Upper lobe of left lung (tissue), 6 donors: ENCODE results near the gene VAV3. TPM values are rescaled to one million over a fixed set of nuclear protein-coding genes. Genes with fewer than 3 reads are reported as not detected.

Experiments
- ATAC-seq, 2 donors: fragments of 200-7000 bp; cut with Tn5 transposase; one replicate each; pipeline ENCODE4 v1.9.1; 2022; ENCODE audit warnings: mild to moderate bottlenecking in 2 of 2, moderate library complexity in 2 of 2; ENCODE audit not compliant: low FRiP score in 2 of 2
- DNase-seq, 2 donors: peaks; one replicate each; pipeline ENCODE4 v3.0.0-alpha.2; 2019 to 2020
- H3K27ac ChIP-seq, 4 donors: fragments of 200-600 bp; sonication (generic); one replicate each; pipeline ENCODE4 v1.5.1; 2016 to 2019
- H3K27me3 ChIP-seq, 4 donors: fragments of 200-600 bp; sonication (generic); one replicate each; pipeline ENCODE4 v1.5.1; 2017 to 2019
- H3K36me3 ChIP-seq, 4 donors: fragments of 200-600 bp; sonication (generic); one replicate each; pipeline ENCODE4 v1.5.1; 2016 to 2019
- H3K4me1 ChIP-seq, 4 donors: fragments of 200-600 bp; sonication (generic); one replicate each; pipeline ENCODE4 v1.5.1; 2018 to 2019
- H3K4me3 ChIP-seq, 4 donors: fragments of 200-600 bp; sonication (generic); one replicate each; pipeline ENCODE4 v1.5.1; 2017 to 2019; ENCODE audit warnings: mild to moderate bottlenecking in 2 of 4, moderate library complexity in 1 of 4
- H3K9me3 ChIP-seq, 4 donors: fragments of 200-600 bp; sonication (generic); one replicate each; pipeline ENCODE4 v1.5.1; 2018 to 2019
- EP300 ChIP-seq, 4 donors: sonication (generic); formaldehyde crosslinking; IDR thresholded peaks; one replicate each; pipeline ENCODE4 v1.5.1; 2017; ENCODE audit warnings: antibody characterized with exemption in 4 of 4, control low read depth in 2 of 4
- POLR2A ChIP-seq, 4 donors: fragments of 450-650 bp; IDR thresholded peaks; one replicate each; pipeline ENCODE4 v1.5.1; 2016 to 2017; ENCODE audit warnings: antibody characterized with exemption in 4 of 4, mild to moderate bottlenecking in 2 of 4
- POLR2AphosphoS5 ChIP-seq, 2 donors: sonication (generic); formaldehyde crosslinking; IDR thresholded peaks; one replicate each; pipeline ENCODE4 v1.5.1; 2017; ENCODE audit warnings: antibody characterized with exemption in 2 of 2
- WGBS, 2 donors: methylation state at CpG; one replicate each; pipeline ENCODE4 v1.1.5; 2017 to 2018; 5-methylcytosine and 5-hydroxymethylcytosine counted together
- total RNA-seq, 6 donors: library from RNA; depleted of rRNA in 4 of 6; stranded (reverse); fragments of >200 nt in 4 of 6; gene quantifications; one replicate each; pipeline versions ENCODE4 v1.1.0 to v1.2.1, GENCODE V29; 2016 to 2021
- TF ChIP-seq, protein P1 (sequence below), 6 experiments: fragments of 450-650 bp in 4 of 6; fragments of 200-600 bp in 2 of 6; sonication (generic) in 2 of 6; IDR thresholded peaks; one replicate each; pipeline ENCODE4 v1.5.1; 2016 to 2019; ENCODE audit warnings: antibody characterized with exemption in 6 of 6
- donor health status: DM: no; HTN: no; CAD: no; lungs with moderate emphysema.
- donor health status: DM: no; HTN: yes; CAD: no; lungs with severe emphysema.

Gene VAV3
- total RNA-seq, 6 donors from 2014 or later: 5.9 to 13.6 (median 7.8) TPM

DNA sequence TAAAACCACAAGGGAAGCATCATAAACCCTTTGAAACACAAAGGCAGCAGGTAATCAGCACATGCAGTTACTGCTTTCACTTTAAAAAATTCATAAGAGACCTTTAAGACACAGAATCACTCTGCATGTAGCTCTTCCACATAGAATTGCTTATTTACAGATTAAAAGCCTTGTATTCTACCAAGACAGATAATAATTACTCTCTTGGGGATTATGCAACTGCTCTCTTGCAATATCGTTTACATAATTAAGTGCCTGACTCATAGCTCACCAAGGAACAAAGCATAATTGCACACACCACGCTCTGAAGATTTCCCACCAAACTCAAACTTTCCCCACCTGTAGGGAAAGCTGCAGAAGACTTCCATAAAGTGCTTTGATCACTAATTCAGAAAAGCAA, 87.9 kb downstream of the VAV3 start:
- TF ChIP-seq POLR2A (IDR thresholded peaks at IDR 0.05): no peak
- TF ChIP-seq, protein P1, sequence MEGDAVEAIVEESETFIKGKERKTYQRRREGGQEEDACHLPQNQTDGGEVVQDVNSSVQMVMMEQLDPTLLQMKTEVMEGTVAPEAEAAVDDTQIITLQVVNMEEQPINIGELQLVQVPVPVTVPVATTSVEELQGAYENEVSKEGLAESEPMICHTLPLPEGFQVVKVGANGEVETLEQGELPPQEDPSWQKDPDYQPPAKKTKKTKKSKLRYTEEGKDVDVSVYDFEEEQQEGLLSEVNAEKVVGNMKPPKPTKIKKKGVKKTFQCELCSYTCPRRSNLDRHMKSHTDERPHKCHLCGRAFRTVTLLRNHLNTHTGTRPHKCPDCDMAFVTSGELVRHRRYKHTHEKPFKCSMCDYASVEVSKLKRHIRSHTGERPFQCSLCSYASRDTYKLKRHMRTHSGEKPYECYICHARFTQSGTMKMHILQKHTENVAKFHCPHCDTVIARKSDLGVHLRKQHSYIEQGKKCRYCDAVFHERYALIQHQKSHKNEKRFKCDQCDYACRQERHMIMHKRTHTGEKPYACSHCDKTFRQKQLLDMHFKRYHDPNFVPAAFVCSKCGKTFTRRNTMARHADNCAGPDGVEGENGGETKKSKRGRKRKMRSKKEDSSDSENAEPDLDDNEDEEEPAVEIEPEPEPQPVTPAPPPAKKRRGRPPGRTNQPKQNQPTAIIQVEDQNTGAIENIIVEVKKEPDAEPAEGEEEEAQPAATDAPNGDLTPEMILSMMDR (IDR thresholded peaks at IDR 0.05): no peak
- no peak for TF ChIP-seq POLR2AphosphoS5 (IDR thresholded peaks at IDR 0.05)
- TF ChIP-seq EP300 (IDR thresholded peaks at IDR 0.05): no peak
- Histone ChIP-seq H3K9me3 (no peaks in the 10 kb centered on the region), H3K27ac (peak overlapping the region in 2 of 4 donors; percentile 44 to 49), H3K36me3 (no peaks in the 10 kb centered on the region), H3K27me3 (no peaks in the 10 kb centered on the region), H3K4me1 (peaks cover 0 to 22% (median 9%) of the 10 kb centered on the region in 4 donors), H3K4me3 (no peak overlapping the region)
- no peak for DNase-seq
- peak; percentile 62 to 78 for ATAC-seq
- 21 to 26% methylated on average over 2 of the region's 2 CpGs for WGBS, 2 donors

DNA sequence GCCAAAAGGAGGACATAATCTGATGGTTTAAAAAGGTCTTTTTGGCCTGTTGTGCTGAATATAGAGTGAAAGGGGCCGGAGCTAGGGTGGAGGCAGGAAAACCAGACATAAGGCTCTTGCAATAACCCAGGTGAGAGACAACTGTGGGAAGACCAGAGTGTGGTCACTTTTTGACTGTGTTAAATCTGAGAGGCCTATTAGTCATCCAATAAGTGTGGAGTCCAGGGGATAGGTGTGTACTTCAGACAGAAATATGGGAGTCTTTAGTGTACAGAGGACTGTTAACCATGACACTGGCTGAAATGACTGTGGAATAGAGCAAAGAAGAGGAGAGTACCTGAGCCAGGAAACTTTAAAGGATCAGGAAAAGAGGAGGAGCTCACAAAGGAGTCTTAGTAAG, 89.3 kb downstream of the VAV3 start:
- ATAC-seq: no peak
- DNase-seq: no peak
- no peaks in the 10 kb centered on the region for H3K36me3 ChIP-seq
- H3K4me3 ChIP-seq: no peak overlapping the region
- H3K9me3 ChIP-seq: no peaks in the 10 kb centered on the region
- no peak for TF ChIP-seq POLR2A (IDR thresholded peaks at IDR 0.05)
- TF ChIP-seq EP300 (IDR thresholded peaks at IDR 0.05): no peak
- no peaks in the 10 kb centered on the region for H3K27me3 ChIP-seq
- no peak overlapping the region for H3K27ac ChIP-seq
- 73 to 92% methylated on average over 1 of the region's 1 CpG for WGBS, 2 donors
- peaks cover 0 to 22% (median 9%) of the 10 kb centered on the region in 4 donors for H3K4me1 ChIP-seq

DNA sequence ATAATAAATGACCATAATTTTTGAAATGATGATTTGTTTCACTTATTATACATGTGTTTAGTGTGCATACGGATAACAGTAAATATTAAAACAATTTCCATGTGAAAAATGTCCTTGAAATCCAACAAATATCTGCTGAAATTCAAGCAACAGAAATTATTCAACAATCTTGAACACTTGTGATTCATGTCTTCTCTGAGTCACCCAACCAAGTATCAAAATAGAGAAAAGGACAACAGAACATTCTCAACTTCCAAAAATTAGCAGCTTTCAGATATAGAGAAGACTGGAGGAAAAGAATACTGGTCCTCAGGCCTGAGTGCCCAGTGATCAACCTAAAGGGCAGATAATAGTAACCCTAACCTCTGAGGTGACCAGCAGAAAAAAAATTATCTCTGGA, 90.8 kb downstream of the VAV3 start:
- no peaks in the 10 kb centered on the region for H3K27me3 ChIP-seq
- H3K36me3 ChIP-seq: no peaks in the 10 kb centered on the region
- no peak overlapping the region for H3K4me3 ChIP-seq
- no peak for DNase-seq
- WGBS, 2 donors: 85 to 94% methylated on average over 1 of the region's 1 CpG
- no peak overlapping the region for H3K27ac ChIP-seq
- TF ChIP-seq POLR2A (IDR thresholded peaks at IDR 0.05) (no peak), POLR2AphosphoS5 (IDR thresholded peaks at IDR 0.05) (no peak), EP300 (IDR thresholded peaks at IDR 0.05) (no peak)
- TF ChIP-seq, protein P1 (IDR thresholded peaks at IDR 0.05): no peak
- H3K4me1 ChIP-seq: peaks cover 0 to 22% (median 9%) of the 10 kb centered on the region in 4 donors
- no peaks in the 10 kb centered on the region for H3K9me3 ChIP-seq
- ATAC-seq: no peak

DNA sequence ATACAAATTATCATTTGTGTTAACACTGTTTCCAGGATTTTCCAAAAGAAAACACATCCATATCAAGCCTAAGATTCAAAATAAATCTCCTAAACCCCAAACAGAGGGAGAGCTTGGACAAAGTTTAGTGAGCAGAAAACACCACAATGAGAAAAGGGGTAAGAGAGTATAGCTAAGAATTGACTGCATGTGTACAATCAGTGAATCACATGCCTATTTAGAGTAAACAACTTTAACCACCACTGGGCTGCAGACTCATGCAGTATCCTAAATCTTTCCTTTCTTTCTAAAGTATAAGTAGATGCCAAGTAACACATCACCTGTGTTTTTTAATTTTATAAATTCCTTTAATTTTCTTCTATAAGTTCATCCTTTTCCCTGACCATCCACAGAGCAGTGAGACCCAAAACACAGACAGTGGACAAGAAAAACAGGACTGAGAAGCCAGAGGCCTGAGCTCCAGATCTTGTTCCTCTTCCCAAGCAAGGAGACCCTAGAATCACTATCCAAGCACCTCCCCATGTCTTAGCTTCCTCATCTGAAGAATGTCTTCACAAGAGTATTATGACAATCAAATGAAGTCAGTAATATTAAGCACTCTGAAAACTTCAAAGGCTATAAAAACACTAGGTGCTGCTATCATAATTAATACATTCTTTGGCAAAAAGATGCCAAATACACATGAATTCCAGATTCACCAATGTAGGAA, 93.1 kb downstream of the VAV3 start:
- H3K4me3 ChIP-seq: no peak overlapping the region
- H3K9me3 ChIP-seq: no peaks in the 10 kb centered on the region
- no peak overlapping the region for H3K27ac ChIP-seq
- H3K36me3 ChIP-seq: no peaks in the 10 kb centered on the region
- H3K27me3 ChIP-seq: no peaks in the 10 kb centered on the region
- no peak for ATAC-seq
- no peak for TF ChIP-seq EP300 (IDR thresholded peaks at IDR 0.05)
- TF ChIP-seq POLR2A (IDR thresholded peaks at IDR 0.05): no peak
- TF ChIP-seq, protein P1 (IDR thresholded peaks at IDR 0.05): no peak
- no peak for TF ChIP-seq POLR2AphosphoS5 (IDR thresholded peaks at IDR 0.05)
- no peak for DNase-seq
- H3K4me1 ChIP-seq: peaks cover 0 to 4% (median 2%) of the 10 kb centered on the region in 4 donors

DNA sequence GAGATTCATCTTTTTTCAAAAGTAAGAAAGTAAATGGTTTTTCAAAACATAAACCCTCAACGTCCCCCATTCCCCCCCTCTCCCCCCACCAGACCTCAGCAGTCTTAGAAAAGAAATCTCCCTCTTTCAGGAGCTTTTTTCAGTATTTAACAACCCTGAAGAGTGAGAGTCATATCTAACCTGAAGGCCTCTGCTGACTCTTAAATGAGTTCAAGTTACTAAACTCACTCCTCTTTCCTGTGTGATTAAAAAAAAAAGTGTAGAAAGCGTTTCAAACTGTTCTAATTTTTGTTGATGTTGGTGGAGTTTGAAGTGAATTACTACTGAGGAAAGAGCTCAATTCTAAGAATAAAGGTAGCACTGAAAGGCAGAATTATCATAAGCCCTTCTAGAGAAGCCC, 93.7 kb downstream of the VAV3 start:
- ATAC-seq: no peak
- no peaks in the 10 kb centered on the region for H3K36me3 ChIP-seq

More for the DNA sequence above, 93.7 kb downstream of the VAV3 start:
- Histone ChIP-seq H3K27ac (no peak overlapping the region), H3K4me3 (no peak overlapping the region), H3K27me3 (no peaks in the 10 kb centered on the region), H3K4me1 (peaks cover 0 to under 1% (median 0%) of the 10 kb centered on the region in 4 donors), H3K9me3 (no peaks in the 10 kb centered on the region)
- WGBS, 2 donors: 33 to 45% methylated on average over 2 of the region's 2 CpGs
- TF ChIP-seq EP300 (IDR thresholded peaks at IDR 0.05) (no peak), POLR2AphosphoS5 (IDR thresholded peaks at IDR 0.05) (no peak), POLR2A (IDR thresholded peaks at IDR 0.05) (no peak)
- TF ChIP-seq, protein P1 (IDR thresholded peaks at IDR 0.05): no peak
- no peak for DNase-seq
